Activated gamma-delta T cell treated with Interleukin-2 at 50 U/mL for 16 hours (primary cell): Measurements from ENCODE around the gene MYMK.

Experiments
- DNase-seq: peaks from one replicate; pipeline ENCODE4 v3.0.0-alpha.2; 2020

MYMK gene

DNA sequence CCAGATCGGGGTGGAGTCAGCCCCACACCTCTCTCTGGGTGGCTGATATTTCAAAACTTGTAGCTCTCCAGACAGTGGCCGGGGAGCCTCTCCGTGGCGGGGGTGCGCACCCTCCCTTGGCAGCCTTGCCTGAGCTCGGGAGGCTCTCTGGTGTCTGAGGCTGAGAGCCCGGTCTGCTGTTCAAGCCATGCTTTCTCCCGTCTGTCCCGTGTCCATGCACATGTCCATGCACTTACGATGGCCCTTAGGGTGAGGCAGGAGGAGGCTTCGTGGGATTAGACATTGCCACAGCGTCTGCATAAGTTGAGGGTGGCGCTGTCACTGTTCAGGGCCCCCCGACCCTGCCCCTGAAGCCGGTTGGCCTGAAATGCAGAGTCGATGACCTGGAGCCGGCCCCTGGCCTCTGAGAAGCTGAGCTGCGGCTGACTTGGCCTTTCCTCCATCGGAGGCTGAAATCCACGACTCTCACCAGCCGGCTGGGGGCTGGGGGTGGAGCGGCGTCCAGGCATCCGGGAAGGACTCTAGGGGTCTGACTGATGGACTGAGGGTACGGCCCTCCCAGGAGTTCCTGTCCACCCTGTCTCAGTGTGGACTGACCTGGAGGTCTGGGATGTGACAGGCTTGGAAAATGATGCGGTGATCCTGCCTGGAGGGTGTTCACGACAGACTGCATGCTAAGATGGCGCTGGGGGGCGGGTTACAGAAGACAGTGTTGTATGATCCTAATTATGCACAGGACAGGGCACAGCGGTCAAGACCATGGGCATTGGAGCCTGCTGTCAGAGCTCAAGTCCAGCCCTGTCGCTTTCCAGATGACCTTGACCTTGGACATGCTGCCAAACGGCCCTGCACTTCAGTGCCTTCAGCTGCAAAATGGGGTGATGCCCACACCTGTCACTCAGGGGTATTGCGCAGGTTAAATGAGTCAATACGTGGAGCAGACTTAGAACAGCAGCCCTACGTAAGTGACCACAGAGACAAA, 27.6 kb downstream of the MYMK start:
- no peak for DNase-seq

DNA sequence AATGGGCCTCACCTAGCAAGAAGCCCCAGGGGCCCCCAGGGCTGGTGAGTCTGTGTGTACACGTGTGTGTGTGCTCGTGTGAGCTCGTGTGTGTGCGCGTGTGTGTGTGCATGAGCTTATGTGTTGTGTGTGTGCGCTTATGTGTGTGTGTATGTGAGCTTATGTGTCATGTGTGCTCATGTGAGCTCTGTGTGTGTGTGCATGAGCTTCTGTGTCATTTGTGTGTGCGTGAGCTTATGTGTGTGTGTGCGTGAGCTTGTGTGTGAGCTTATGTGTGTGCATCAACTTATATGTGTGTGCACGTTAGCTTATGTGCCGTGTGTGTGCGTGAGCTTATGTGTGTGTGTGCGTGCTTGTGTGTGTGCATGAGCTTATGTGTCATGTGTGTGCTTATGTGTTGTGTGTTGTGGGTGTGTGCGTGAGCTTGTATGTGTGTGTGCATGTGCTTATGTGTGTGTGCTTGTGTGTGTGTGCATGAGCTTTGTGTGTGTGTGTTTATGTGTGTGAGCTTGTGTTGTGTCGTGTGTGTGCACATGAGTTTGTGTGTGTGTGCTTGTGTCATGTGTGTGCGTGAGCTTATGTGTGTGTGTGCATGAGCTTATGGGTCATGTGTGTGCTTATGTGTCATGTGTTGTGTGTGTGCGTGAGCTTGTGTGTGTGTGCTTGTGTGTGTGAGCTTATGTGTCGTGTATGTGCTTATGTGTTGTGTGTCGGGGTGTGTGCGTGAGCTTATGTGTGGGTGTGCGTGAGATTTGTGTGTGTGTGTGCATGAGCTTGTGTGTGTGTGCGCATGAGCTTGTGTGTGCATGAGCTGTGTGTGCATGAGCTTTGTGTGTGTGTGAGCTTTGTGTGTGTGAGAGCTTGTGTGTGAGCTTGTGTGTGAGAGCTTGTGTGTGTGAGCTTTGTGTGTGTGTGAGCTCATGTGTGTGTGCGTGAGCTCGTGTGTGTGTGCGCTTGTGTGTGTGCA, 29.1 kb downstream of the MYMK start:
- DNase-seq = no peak

DNA sequence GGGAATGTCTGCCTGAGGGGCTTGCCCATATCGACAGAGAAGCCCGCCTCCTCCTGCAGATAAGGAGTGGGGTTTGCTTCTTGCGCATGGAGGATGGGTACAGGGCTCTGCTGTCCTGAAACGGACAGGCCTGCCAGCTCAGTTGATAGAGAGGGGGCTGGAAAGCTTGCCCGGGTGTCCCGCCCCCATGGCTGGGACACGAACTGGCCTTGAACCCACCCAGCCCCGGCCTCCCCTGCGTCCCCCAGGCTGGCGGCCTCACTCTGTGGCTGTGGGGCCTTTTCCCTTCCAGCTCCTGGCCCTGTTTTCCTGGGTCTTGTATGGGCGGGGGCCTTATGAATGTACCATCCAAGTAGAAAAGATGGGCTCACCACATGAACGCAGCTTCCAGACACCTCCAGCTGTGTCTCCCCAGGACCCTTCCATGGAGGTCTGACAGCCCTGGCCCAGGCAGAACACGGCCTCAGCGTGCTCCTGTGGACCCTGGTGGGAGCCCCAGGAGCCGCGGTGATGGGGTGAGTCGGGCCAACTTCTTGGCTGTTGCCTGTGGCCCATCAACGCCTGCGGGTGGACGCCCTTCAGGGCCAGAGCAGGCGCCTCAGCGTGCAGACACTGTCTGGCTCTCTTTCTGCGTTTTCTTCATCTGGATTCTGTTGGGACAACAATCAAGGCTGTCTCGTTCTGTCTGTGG, 30.0 kb downstream of the MYMK start:
- no peak for DNase-seq

DNA sequence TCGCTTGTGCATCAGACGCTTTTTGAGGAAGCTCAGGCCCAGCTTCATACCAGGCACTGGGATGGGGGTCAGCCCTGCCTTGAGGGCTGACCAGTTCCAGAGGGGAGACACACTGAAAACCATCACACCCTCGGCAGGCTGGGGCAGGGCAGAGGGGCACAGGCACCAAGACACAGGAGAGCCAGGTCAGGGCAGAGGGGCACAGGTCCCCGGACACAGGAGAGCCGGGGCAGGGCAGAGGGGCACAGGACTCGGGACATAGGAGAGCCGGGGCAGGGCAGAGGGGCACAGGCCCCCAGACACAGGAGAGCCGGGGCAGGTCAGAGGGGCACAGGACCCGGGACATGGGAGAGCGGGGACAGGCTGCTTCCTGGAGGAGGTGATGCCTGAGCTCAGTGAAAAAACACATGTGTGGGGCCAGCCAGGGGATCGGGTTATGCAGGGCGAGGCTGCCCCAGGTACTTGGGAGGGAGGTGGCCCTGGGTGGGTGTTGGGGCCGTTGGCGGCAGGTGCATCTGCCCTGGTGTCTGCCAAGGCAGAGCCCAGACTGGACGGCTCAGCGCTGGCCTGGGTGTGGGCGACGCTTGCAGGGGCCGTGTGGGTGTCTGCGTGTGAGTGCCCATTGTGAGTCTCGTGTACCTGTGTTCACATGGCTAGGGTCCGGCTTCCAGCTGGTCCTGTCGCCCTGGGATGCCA, 30.8 kb downstream of the MYMK start:
- DNase-seq = no peak

DNA sequence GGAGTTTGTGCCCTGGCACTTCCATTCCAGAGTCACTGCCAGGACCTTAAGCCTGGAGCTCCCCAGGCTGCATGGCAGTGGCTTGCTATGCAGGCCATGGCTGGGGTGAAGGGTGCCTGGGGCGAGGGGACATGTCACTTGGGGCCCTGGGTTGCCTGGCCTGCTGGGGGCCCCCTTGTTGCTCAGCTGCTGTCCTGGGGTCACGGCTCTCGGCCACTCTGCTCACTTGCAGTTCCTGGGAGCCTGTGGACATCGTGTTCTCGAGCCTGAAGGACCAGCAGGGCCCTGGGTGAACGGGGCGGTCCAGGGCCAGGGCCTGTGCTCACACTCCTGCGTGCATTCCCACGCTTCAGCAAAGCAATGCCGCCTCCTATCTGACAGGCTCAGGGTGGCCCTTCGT, 31.3 kb downstream of the MYMK start:
- DNase-seq = no peak

DNA sequence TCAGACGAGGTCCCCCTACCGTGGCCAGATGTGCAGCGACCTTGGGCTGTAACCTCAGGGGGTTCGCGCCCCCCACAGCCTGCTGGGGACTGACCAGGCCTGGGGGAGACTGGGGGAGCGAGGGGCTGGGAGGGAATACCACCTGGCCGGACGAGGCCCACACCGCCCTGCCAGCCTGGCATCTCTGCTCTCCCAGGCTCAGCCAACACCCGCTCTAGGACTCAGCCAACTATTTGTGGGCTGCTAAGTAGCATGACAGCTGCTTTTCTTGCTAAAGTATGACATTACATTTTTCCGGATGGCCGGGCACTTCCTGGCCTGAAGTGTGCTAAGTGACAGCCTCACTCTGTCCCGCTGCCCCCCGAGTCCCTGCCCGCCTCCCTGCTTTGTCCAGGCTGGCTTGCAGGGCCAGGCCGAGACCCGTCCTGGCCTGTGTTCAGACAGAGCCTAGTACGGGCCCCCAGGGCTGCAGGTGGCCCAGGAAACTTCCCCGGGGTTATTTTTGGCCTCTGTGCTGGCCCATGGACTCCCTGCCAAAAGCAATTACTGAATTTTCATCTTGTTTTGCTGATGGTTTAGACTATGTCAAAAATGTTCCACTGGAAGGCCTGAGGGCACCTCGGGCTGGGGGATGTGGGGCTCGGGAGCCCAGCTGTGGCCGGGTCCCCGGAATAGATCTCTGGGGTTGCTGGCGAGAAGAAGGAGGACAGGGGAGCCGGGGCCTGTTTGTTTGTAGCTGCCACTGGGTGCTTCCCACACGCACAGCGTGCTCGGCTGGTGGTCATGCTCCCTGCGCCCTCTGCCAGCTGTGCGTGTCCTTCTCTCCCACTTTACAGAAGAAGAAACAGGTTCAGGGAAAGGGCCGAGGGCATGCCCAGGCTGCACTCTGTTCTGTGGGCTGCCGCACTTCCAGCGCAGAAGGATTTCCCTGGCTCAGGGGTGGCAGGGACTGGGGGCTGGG, 32.4 kb downstream of the MYMK start:
- DNase-seq = no peak

DNA sequence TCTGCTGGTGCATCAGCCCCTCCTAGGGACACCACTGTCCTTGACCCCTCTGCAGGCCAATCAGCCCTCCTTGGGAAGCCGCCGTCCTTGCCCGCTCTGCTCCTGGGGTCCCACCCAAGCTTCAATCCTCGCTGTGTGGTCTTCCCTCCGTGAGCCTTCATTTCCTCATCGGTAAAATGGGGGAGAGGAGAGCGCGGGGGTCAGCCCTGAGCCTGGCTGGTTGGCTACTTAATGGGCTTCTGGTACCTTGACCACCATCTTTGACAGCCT, 33.2 kb downstream of the MYMK start:
- no peak for DNase-seq

DNA sequence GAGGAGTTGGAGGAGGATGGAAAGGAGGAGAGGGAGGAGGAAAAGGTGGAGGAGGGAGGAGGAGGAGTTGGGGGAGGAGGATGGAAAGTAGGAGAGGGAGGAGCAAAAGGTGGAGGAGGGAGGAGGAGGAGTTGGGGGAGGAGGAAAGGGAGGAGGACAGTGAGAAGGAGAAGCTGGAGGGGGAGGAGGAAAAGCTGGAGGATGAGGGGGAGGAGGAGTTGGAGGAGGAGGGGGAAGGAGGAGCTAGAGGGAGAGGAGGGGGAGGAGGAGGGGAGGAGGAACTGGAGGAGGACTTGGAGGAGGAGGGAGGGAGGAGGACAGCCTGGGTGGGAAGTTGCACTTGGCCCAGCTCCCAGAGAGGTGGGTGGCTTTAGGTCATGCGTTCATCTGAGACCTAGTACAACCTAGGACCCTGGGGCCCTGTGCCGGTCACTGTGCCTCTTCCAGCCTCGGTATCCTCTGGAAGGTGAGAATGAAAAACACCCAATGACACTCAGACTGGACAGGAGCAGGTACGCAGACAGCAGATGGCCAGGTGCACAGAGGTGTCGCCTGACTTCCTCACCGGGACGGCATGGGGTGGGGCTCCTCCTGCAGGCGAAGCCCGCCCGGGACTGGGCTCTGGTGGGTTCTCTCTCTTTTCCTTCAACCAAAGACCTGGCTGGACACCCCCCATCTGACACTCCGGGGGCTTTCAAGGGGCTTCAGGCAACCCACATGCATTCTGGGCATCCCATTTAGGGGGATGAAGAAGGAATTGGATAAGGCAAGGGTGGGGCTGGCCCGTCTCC, 33.7 kb downstream of the MYMK start:
- no peak for DNase-seq

DNA sequence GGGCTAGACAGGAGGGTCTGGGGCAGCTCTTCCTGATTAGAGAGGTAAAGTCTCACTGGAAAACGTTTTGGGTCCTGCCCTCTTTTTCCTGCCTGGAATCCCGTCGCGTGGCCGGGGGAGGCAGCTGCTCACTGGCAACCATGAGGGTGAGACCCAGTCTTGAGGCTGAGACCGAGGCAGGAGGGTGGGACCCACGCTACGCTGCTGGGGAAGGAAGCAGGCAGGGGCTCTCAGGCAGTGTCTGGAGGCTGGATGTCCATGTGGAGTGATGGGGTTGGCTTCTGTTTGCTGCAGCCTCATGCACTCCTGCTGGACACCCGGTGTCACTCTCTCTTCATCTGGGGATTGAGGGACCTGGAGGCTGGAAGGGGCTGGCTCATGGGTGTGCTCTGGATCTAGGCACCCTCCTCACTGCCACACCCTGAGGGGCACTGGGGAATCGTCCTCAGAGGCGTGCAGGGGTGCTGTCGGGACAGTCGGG, 34.5 kb downstream of the MYMK start:
- no peak for DNase-seq

DNA sequence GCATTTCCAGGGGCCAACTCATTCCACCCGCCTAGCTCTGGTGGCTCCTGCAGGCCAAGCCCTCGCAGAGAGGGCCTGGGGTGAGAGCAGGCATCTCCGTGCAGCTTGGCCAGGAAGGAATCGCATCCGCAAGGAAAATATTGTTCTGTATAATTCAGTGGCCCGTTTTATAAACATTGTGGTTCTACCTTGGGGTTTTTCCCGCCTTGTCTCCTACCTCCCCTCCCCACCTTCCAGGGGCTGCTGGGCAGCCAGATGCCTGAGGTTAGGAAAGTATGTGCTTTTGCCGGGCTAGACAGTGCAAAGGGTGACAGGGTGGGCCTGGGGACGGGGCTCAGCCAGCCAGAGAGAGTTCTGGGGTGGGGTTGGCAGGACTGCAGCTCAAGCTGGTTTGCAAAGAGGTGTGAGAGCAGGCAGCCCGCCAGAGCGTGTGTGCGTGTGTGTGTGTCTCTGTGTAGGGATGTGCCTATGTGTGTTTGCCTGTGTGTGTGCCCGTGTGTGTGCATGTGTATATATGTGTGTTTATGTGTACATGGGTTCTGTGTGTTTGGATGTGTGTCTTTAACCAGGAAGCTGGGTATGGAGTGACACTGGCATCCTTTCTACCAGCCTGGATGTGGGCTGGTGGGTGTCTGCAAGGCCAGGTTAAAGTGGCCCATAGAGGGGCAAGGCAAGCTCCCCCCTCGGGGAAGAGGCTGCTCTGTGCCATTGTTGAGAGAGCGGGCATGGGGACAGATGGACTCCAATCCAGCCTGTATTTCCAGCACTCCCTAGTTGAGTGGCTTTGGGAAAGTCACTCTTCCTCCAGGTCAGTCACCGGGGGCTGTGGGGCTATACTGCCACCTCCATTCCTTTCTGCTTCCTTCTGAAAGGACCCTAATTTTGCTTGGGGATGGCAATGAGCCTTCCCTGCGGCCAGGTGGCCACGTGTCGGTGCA, 35.2 kb downstream of the MYMK start:
- DNase-seq = no peak

DNA sequence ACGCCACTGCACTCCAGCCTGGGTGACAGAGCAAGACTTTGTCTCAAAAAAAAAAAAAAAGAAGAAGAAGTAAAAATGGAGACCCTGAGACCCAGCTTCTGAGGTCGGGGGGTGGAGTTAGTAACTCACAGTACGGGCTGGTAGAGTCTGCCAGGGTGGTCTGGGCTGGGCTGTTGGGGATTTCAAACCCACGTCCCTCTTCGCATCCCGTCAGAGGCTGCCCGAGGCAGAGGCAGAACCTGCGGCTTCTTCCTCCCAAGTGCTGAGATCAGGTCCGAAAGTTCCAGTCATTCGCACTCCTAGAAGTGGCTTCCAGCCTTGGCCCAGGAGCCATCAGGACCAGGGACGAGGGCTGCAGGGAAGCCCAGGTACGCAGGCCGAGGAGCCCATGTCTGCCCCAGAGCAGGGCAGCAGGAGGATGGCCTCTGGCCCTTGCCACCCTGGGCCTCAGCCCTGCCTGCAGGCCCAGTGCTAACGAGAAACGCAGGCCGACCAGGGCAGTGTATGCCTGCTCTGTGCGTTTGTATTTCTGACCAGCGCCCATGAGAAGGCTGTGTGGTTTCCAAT, 36.0 kb downstream of the MYMK start:
- no peak for DNase-seq

DNA sequence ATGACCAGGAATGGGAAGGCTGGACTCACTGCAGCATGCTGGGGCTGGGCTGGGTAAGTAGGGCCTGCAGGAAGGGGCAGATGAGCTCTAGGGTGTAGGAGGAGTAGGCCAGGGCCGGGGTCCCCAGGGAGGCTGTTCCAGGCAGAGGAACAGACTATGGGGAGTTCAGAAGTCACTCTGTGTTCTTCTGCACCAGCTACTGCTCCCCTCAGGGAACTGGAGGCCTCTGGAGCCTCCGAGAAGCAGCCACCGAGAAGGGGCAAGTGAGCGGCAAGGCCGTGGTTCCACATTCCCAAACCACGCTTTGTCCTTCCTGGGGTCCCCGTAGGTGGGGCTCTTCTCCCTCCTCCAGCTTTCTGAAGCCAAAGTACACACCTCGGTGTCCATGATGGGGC, 37.4 kb downstream of the MYMK start:
- DNase-seq = no peak

DNA sequence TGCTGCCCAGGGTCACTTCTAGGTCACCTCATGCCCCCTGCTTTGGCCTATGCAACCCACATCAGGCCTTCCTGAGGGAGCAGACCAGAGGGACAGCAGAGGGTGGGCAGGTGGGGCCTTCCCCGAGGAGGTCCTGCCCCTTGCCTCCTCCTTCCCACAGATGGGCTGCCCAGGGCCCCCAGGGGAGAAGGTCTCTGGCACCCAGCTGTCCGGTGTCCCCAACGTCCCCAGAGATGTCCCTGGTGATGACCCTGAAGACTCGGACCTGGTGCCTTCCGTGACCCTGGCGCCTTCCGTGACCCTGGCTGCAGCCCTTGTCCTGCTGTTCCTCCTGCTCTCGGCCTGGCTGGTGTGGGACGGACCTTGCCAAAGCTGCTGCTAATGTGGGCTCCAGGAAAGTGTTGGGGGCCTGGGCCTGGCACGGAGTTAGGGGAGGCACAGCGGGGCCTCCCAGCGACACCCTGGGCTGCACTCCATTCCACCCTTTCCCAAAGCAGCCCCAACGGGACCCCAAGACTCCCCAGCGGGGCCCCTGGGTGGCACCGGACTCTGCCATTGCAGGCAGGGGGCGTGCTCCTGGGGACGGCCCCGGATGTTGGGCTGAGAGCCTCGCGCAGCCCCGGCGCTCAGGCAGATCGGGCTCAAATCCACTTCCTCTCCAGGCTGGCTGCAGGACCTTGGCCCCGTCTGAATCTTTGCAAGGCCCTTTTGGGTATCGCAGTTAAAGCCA, 39.1 kb downstream of the MYMK start:
- no peak for DNase-seq

DNA sequence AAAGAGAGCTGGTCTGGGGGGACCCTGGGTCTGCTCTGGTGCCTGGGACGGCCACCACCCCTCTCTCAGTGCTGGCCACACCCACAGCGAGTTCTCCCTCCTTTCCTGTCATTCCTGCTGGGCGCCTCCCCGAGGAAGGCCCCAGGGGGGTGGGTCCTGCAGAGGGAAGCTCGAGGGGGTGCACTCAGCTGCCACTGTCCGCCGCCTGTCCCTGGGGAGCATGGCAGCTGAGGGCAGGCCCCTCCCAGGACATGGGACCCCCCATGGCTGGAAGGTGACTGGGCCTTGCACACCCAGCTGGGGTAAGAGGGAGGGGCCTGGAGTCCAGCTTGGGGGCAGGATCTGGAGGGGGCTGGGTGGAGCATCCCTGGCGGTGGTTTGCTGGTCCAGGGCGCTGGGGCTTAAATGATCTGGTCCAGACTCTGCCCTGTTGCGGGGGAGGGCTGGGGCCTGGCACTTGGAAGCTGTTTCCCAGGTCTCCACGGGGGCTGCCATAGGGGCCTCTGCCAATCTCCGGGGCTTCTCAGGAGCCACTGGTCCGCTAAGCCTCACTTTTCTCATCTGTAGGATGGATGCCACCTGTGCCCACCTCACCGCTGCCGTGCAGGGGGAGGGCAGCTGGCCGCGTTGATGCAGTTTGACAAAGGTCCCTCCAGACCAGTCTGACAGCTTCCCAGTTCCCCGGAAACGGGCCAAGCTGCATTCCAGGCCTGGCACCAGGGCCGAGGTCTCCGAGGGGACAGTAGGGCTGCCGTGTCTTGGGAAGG, 39.9 kb downstream of the MYMK start:
- DNase-seq = no peak

DNA sequence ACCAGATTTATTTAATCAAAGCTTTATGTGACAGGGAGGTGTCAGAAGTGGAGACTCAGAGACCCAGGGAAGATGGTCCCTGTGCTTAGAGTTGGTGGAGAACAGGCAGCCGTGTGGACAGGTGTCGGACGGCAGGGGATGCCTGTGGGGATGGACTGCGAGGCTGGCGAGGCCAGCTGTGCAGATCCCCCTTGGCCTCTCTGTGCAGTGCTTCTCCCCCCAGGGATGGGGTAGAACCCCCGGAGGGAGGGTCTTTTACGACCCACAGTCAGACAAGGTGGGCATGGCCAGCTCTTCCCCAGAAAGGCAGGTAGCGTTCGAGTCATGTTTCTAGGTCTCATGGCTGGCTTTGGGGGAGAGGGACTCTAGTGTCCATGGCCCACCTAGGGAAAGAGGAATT, 41.1 kb downstream of the MYMK start:
- no peak for DNase-seq

DNA sequence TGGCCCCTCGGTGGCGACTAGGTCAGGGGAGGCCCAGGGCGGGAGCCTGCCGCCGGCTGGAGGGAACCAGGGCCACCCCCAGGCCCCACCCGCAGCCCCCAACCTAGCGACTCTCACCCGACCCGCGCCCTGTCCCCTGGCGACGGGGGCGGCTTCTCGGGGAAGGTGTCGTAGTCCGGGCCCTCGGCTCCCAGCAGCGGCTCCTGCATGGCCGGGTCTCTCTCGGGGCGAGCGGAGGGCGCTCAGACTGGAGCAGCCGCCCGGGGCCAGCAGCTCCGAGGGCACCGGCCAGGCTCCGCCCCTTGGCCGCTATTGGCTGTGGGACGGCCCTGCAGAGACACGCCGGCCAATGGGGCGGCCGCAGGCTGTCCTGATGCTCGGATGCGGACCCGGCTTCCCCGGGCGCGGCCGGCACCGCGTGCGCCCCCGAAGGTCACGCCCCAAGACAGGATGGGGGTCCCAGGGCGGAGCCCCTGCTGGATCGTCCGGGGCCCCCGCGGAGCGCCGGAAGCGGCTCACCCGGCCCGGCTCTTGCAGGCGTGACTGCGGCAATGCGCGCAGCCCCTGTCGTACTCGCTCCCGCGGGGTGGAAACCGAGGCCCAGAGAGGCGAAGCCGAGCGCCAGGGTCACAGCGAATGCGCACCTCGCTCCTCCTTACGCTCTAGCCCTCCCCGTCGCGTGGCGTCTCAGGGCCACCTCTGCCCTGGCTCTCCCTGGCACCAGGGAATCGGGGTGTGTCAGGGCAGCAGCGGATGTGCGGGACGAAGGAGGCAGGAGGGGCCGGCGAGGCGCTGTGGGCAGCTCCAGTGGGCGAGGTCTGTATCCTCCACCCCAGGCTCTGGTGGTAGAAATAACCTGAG, 45.7 kb downstream of the MYMK start, which contains the start of gene SLC2A6:
Gene SLC2A6, minus strand, starts transcription at position 249 of the 861 bp plus-strand sequence. Its CDS starts 40 bp downstream, at position 209.
- DNase-seq = peak; percentile 79
